Activated T-cell treated with anti-CD3 and anti-CD28 coated beads for 1 hour (primary cell): ENCODE measurements around the gene BRSK2.

ENCODE experiments used
- DNase-seq: peaks from one replicate; pipeline ENCODE4 v3.0.0-alpha.2; 2020; ENCODE audit warnings: low read depth

BRSK2 gene

GRCh38 chr11:1468473-1469066 is 78.8 kb downstream of the BRSK2 start:
- DNase-seq = no peak

- no peak for DNase-seq
These were observed 79.7 kb downstream of the BRSK2 start for GRCh38 chr11:1469287-1469910.

GRCh38 chr11:1469911-1470680 is 80.4 kb downstream of the BRSK2 start:
- DNase-seq = no peak

- no peak for DNase-seq
These were observed 81.2 kb downstream of the BRSK2 start for GRCh38 chr11:1470681-1471611.

- no peak for DNase-seq
These were observed 82.0 kb downstream of the BRSK2 start for GRCh38 chr11:1471736-1472135.

- DNase-seq = no peak
These were observed 82.7 kb downstream of the BRSK2 start for GRCh38 chr11:1472180-1473005.

GRCh38 chr11:1473011-1473628 is 83.4 kb downstream of the BRSK2 start:
- no peak for DNase-seq

- DNase-seq = no peak
These were observed 84.1 kb downstream of the BRSK2 start for GRCh38 chr11:1473786-1474185.

- no peak for DNase-seq
These were observed 86.1 kb downstream of the BRSK2 start for GRCh38 chr11:1475841-1476240.

GRCh38 chr11:1476940-1477736 is 87.4 kb downstream of the BRSK2 start:
- DNase-seq = no peak

GRCh38 chr11:1478011-1478410 is 88.3 kb downstream of the BRSK2 start:
- no peak for DNase-seq

- no peak for DNase-seq
These were observed 88.8 kb downstream of the BRSK2 start for GRCh38 chr11:1478544-1478943.

- DNase-seq = no peak
These were observed 89.4 kb downstream of the BRSK2 start for GRCh38 chr11:1479006-1479677.

- DNase-seq = no peak
These were observed 90.0 kb downstream of the BRSK2 start for GRCh38 chr11:1479678-1480118.

- DNase-seq = no peak
These were observed 90.4 kb downstream of the BRSK2 start for GRCh38 chr11:1480191-1480554.

GRCh38 chr11:1480555-1481482 is 91.1 kb downstream of the BRSK2 start:
- DNase-seq = no peak

- DNase-seq = no peak
These were observed 91.7 kb downstream of the BRSK2 start for GRCh38 chr11:1481483-1481825.

GRCh38 chr11:1481861-1482441 is 92.2 kb downstream of the BRSK2 start:
- no peak for DNase-seq
